Kidney epithelial cell (primary cell): ENCODE results near the gene TNFAIP8L3. TPM values are rescaled to one million over a fixed set of nuclear protein-coding genes. Genes with fewer than 3 reads are reported as not detected.

Source experiments
- DNase-seq: peaks from one replicate; pipeline ENCODE4 v3.0.0-alpha.2; 2010; ENCODE audit warnings: low read depth
- H3K27me3 ChIP-seq: 2 replicates; pipeline ENCODE4 v1.6.0; 2011; ENCODE audit warnings: low read length; ENCODE audit not compliant: control insufficient read depth, insufficient read depth
- H3K36me3 ChIP-seq: 2 replicates; pipeline ENCODE4 v1.5.1; 2011; ENCODE audit warnings: low read length; ENCODE audit not compliant: control insufficient read depth, insufficient read depth
- H3K4me3 ChIP-seq: 2 replicates; pipeline ENCODE4 v1.5.1; 2011; ENCODE audit warnings: low read depth, mild to moderate bottlenecking, control low read depth, low read length
- CTCF ChIP-seq: IDR thresholded peaks from 2 replicates; pipeline ENCODE4 v1.5.1; 2011; ENCODE audit warnings: mild to moderate bottlenecking, moderate library complexity, low read length, control low read depth, inconsistent platforms; ENCODE audit not compliant: insufficient read depth, poor library complexity, severe bottlenecking
- total RNA-seq: library from RNA; depleted of rRNA; stranded (reverse); fragments of >200 nt; gene quantifications from 2 replicates; pipeline ENCODE4 v1.2.3, GENCODE V29; 2015

The TNFAIP8L3 gene
- total RNA-seq, 1 donor from 2014 or later: 0.92 TPM

DNA sequence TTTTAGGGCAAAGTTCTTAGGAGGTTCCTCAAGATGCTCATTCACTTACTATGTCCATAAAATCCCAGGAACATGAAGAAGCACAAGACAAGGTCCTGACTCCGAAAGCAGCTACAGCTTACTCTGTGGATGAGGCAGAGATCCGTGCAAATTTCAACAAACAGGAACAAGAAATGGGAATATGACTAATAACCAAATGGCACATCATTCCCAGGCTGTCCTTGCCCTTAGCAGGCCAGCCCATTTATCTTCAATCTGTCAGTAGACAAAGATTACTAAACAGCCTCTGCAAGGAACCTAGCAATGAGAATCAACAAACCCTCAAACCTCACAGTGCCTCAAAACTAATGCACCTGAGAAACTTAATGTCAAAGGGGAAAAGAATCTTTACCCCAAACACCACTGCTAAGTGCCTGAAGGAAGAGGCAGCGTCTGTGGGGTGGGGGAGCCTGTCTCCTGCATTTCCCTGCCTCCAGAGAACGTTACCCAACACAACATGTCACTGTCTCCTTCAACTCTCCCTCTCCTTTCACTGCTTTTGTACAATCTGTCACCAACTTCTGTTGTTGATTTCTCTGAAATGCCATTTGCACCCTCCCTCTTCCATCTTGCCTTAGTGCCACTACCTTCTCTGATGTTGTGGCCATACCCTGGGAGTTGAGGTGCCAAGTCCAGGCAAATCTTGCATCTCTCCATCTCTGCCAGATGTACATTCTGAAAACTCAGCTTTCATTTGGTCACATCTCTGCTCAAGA is 4.8 kb downstream of the TNFAIP8L3 start:
- DNase-seq: no peak
- Histone ChIP-seq H3K27me3 (peaks cover 34% of the 10 kb centered on the region), H3K36me3 (no peaks in the 10 kb centered on the region), H3K4me3 (no peak overlapping the region)
- TF ChIP-seq CTCF: no peak

GRCh38 chr15:51089041-51089440 is 5.7 kb downstream of the TNFAIP8L3 start:
- DNase-seq: no peak
- no peaks in the 10 kb centered on the region for H3K36me3 ChIP-seq
- peaks cover 29% of the 10 kb centered on the region for H3K27me3 ChIP-seq
- no peak overlapping the region for H3K4me3 ChIP-seq
- TF ChIP-seq CTCF: no peak

DNA sequence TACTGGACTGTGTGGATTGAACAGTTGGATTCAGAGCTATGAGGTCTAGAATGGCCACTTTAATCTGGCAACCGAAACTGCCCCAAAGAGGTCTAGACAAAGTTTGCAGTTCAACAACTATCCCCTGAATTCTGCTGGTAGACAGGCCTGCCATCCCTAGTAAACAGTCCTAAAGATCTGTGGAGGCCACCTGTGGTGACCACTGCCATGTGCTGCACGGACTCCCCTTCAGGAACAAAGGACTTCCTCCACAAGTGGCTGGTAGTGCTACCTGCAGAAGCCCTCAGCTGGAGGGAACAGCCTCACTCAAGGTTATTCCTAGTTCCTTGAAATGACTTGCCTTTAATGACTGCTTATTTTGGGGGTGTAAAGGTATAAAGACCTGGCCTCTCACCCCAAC is 6.1 kb downstream of the TNFAIP8L3 start:
- TF ChIP-seq CTCF: no peak
- no peaks in the 10 kb centered on the region for H3K36me3 ChIP-seq
- DNase-seq: no peak
- H3K27me3 ChIP-seq: peaks cover 24% of the 10 kb centered on the region
- no peak overlapping the region for H3K4me3 ChIP-seq

DNA sequence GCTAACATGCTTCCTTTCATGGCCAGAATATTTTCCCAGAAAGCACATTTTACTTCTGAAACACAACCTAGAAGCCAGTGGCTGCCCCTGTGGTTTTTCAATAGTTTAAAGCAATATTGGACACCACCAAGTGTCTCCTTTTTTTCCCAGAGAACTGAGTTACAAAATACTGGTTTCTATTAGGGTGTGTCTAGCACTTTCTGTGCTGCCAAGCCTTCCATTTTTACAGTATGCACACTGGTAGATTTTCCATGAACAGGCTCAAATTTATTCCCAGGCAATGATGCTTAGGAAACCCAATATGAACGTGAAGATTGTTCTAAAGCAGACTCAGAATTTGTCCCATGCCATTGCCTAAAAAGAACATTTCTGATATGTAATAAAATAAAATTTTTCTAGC is 7.2 kb downstream of the TNFAIP8L3 start:
- Histone ChIP-seq H3K27me3 (peaks cover 16% of the 10 kb centered on the region), H3K36me3 (no peaks in the 10 kb centered on the region), H3K4me3 (no peak overlapping the region)
- TF ChIP-seq CTCF: no peak
- no peak for DNase-seq

GRCh38 chr15:51086409-51086808 is 8.3 kb downstream of the TNFAIP8L3 start:
- peaks cover 11% of the 10 kb centered on the region for H3K27me3 ChIP-seq
- no peak for TF ChIP-seq CTCF
- H3K36me3 ChIP-seq: no peaks in the 10 kb centered on the region
- H3K4me3 ChIP-seq: no peak overlapping the region
- DNase-seq: no peak

- TF ChIP-seq CTCF: no peak
- DNase-seq: no peak
- peaks cover 9% of the 10 kb centered on the region for H3K27me3 ChIP-seq
- no peak overlapping the region for H3K4me3 ChIP-seq
- no peaks in the 10 kb centered on the region for H3K36me3 ChIP-seq
Measured at GRCh38 chr15:51085764-51086163, 8.9 kb downstream of the TNFAIP8L3 start.
